Gastrocnemius medialis (tissue), 4 donors: Measurements from ENCODE around the gene HMCN1. TPM values are rescaled to one million over a fixed set of nuclear protein-coding genes. Genes with fewer than 3 reads are reported as not detected.

ENCODE experiments used
- ATAC-seq, 2 donors: fragments of 150-250 bp; one replicate each; pipeline ENCODE4 v1.9.1; 2016
- DNase-seq, 2 donors: peaks; one replicate each; pipeline ENCODE4 v3.0.0-alpha.2; 2019
- H3K27ac ChIP-seq, 4 donors: fragments of 200-600 bp; sonication (generic); 1 replicate in 1 of 4; 2 replicates in 3 of 4; pipeline ENCODE4 v1.5.1; 2016 to 2018; ENCODE audit warnings: mild to moderate bottlenecking in 2 of 4, moderate library complexity in 1 of 4
- H3K27me3 ChIP-seq, 3 donors: fragments of 200-600 bp; sonication (generic) in 2 of 3; 1 replicate in 1 of 3; 2 replicates in 2 of 3; pipeline versions ENCODE4 v1.5.1 to v1.6.0; 2016 to 2019; ENCODE audit warnings: mild to moderate bottlenecking in 1 of 3, moderate library complexity in 1 of 3
- H3K36me3 ChIP-seq, 2 donors: fragments of 200-600 bp; sonication (generic) in 1 of 2; one replicate each; pipeline ENCODE4 v1.5.1; 2017 to 2018
- H3K4me1 ChIP-seq, 2 donors: fragments of 200-600 bp; sonication (generic) in 1 of 2; one replicate each; pipeline ENCODE4 v1.5.1; 2016 to 2017; ENCODE audit warnings: mild to moderate bottlenecking in 2 of 2
- H3K4me3 ChIP-seq, 4 donors: fragments of 200-600 bp; sonication (generic) in 3 of 4; 1 replicate in 1 of 4; 2 replicates in 3 of 4; pipeline ENCODE4 v1.5.1; 2016 to 2019; ENCODE audit warnings: mild to moderate bottlenecking in 2 of 4
- H3K9me3 ChIP-seq, 3 donors: fragments of 200-600 bp; sonication (generic) in 2 of 3; 1 replicate in 1 of 3; 2 replicates in 2 of 3; pipeline ENCODE4 v1.5.1; 2016 to 2019
- POLR2A ChIP-seq, 2 donors: fragments of 450-650 bp; IDR thresholded peaks; one replicate each; pipeline ENCODE4 v1.6.1; 2017; ENCODE audit warnings: antibody characterized with exemption in 2 of 2, mild to moderate bottlenecking in 2 of 2, moderate library complexity in 2 of 2
- in situ Hi-C, 4 donors: fragments of 200-750 bp; cut with MboI; loops; one replicate each; pipeline versions ENCODE4 v1.15.0 to v1.8.0; 2017; ENCODE audit warnings: low sequenced_read_pairs in 4 of 4
- intact Hi-C: fragments of 100-400 bp; cut with DNase I; formaldehyde crosslinking; loops from one replicate; pipeline ENCODE4 v1.15.1; 2023; ENCODE audit warnings: low total_unique reads
- total RNA-seq, 4 donors: library from RNA; depleted of rRNA; stranded (reverse); fragments of >200 nt; gene quantifications; one replicate each; pipeline versions ENCODE4 v1.1.0 to v1.2.3, GENCODE V29; 2016
- TF ChIP-seq, protein P1 (sequence below), 5 experiments: fragments of 450-650 bp in 3 of 5; fragments of 200-600 bp in 2 of 5; sonication (generic) in 2 of 5; IDR thresholded peaks in 4 of 5; conservative IDR thresholded peaks in 1 of 5; 1 replicate in 4 of 5; 2 replicates in 1 of 5; pipeline ENCODE4 v1.5.1; 2016 to 2019; ENCODE audit warnings: antibody characterized with exemption in 5 of 5, mild to moderate bottlenecking in 3 of 5, moderate library complexity in 3 of 5

The HMCN1 gene
- total RNA-seq, 4 donors from 2014 or later, result 2.6 to 7.5 (median 5.1) TPM

DNA sequence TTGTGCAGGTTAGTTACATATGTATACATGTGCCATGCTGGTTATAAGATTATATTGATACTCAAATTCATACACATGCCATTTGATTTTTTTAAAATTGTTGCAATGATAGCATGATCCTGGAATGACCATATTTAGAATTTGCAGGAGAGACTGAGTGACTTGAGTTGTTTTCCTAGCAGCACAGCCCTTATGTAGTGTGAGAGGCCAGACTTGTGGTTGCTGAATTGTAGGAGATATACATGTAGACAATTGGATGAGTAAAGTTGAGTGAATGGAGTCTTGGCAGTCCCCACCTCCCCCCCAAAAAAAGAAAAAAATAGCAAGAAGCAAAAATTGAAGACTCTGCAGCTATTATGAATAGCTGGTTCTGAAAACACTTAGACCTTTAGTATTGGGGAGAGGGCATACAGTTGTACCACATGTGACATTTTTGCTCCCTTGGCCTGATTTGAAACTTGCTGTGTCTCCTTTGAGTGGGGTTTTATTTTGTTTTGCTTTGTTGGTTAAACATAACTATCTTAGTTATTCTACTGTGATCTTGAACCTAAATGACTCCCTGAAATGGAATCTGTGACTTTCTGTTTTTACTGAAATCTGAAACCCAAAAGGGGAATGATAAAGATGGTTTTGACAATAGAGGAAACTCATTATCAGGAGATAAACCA, 280.3 kb downstream of the HMCN1 start:
- no peaks in the 10 kb centered on the region for H3K9me3 ChIP-seq
- H3K4me3 ChIP-seq, result no peak overlapping the region
- DNase-seq (no peak), ATAC-seq (no peak)
- H3K27me3 ChIP-seq, result no peaks in the 10 kb centered on the region
- intact Hi-C loops (no loop called here), in situ Hi-C loops (no loop called here)
- H3K4me1 ChIP-seq, result no peaks in the 10 kb centered on the region
- no peaks in the 10 kb centered on the region for H3K36me3 ChIP-seq
- TF ChIP-seq, protein P1, sequence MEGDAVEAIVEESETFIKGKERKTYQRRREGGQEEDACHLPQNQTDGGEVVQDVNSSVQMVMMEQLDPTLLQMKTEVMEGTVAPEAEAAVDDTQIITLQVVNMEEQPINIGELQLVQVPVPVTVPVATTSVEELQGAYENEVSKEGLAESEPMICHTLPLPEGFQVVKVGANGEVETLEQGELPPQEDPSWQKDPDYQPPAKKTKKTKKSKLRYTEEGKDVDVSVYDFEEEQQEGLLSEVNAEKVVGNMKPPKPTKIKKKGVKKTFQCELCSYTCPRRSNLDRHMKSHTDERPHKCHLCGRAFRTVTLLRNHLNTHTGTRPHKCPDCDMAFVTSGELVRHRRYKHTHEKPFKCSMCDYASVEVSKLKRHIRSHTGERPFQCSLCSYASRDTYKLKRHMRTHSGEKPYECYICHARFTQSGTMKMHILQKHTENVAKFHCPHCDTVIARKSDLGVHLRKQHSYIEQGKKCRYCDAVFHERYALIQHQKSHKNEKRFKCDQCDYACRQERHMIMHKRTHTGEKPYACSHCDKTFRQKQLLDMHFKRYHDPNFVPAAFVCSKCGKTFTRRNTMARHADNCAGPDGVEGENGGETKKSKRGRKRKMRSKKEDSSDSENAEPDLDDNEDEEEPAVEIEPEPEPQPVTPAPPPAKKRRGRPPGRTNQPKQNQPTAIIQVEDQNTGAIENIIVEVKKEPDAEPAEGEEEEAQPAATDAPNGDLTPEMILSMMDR (IDR thresholded peaks at IDR 0.05 in 4 of 5, conservative IDR thresholded peaks at IDR 0.05 in 1 of 5), result no peak
- no peak for TF ChIP-seq POLR2A (IDR thresholded peaks at IDR 0.05)
- no peak overlapping the region for H3K27ac ChIP-seq

DNA sequence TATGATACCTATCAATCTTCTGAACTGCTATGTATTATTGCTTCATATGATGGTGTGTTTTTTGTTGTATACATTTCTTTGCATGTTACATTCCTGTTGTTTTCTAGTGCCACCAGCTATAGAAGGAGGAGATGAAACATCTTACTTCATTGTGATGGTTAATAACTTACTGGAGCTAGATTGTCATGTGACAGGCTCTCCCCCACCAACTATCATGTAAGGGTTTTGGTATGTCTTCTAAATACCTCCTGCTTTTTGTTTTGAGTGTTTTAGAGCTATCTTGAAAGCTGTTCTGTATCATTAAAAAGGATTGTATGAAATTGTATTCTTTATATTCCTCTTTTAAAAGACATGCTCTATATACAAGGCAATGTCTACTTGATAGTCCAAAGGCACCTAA, 282.7 kb downstream of the HMCN1 start:
- DNase-seq (no peak), ATAC-seq (no peak)
- Histone ChIP-seq H3K36me3 (no peaks in the 10 kb centered on the region), H3K4me3 (no peak overlapping the region), H3K9me3 (no peaks in the 10 kb centered on the region), H3K27me3 (no peaks in the 10 kb centered on the region), H3K4me1 (no peaks in the 10 kb centered on the region), H3K27ac (no peak overlapping the region)
- intact Hi-C loops (no loop called here), in situ Hi-C loops (no loop called here)
- TF ChIP-seq POLR2A (IDR thresholded peaks at IDR 0.05), result no peak
- TF ChIP-seq, protein P1 (IDR thresholded peaks at IDR 0.05 in 4 of 5, conservative IDR thresholded peaks at IDR 0.05 in 1 of 5), result no peak

DNA sequence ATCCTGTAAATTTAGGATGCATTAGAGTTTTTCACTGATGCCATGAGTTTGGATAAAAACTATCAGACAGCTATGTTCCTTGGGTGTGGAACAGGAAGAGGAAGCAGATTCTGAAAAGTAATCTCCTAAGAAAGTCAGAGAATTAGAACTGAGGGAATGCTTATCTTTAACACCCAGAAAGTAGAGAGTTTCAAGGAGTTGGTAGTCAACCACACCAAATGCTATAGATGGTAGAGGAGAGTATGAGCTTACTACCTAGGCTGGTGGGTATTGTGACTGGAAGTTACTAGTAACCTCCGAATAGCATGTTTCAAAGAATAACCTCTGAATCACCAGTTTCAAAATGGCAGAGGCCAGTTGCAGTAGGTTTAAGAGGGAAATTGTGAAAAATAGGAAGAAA, 288.0 kb downstream of the HMCN1 start:
- Histone ChIP-seq H3K27ac (no peak overlapping the region), H3K36me3 (no peaks in the 10 kb centered on the region)

DNA sequence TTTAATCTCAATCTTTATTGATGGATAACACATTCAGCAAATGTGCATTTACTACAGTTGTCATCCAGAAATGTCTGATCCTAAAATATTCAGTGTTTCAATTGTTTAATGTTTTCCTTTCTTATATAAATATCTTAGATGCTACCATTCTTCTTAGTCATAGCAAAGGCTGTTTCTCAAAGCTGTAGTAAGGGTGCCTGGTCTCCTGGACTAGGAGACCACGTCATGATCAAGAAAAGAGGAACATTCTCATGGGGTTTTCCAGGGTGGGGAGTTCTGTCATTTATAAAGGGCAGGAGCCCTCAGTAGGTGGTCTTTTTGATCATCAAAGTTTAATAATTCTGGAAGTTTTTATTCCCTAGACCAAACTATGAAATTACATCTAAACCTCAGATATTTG, 292.8 kb downstream of the HMCN1 start:
- Histone ChIP-seq H3K4me3 (no peak overlapping the region), H3K36me3 (no peaks in the 10 kb centered on the region), H3K27ac (no peak overlapping the region), H3K4me1 (no peaks in the 10 kb centered on the region), H3K9me3 (peaks cover 0 to 12% (median 0%) of the 10 kb centered on the region in 3 donors), H3K27me3 (no peaks in the 10 kb centered on the region)
- intact Hi-C loops (no loop called here), in situ Hi-C loops (no loop called here)
- DNase-seq (no peak), ATAC-seq (no peak)
- TF ChIP-seq, protein P1 (IDR thresholded peaks at IDR 0.05 in 4 of 5, conservative IDR thresholded peaks at IDR 0.05 in 1 of 5), result no peak
- no peak for TF ChIP-seq POLR2A (IDR thresholded peaks at IDR 0.05)

More for the DNA sequence above, 288.0 kb downstream of the HMCN1 start:
- Histone ChIP-seq H3K27me3 (no peaks in the 10 kb centered on the region), H3K4me1 (no peaks in the 10 kb centered on the region), H3K9me3 (no peaks in the 10 kb centered on the region), H3K4me3 (no peak overlapping the region)
- no peak for DNase-seq
- ATAC-seq, result no peak
- in situ Hi-C loops, result no loop called here
- intact Hi-C loops, result no loop called here
- TF ChIP-seq, protein P1 (IDR thresholded peaks at IDR 0.05 in 4 of 5, conservative IDR thresholded peaks at IDR 0.05 in 1 of 5), result no peak
- TF ChIP-seq POLR2A (IDR thresholded peaks at IDR 0.05), result no peak

DNA sequence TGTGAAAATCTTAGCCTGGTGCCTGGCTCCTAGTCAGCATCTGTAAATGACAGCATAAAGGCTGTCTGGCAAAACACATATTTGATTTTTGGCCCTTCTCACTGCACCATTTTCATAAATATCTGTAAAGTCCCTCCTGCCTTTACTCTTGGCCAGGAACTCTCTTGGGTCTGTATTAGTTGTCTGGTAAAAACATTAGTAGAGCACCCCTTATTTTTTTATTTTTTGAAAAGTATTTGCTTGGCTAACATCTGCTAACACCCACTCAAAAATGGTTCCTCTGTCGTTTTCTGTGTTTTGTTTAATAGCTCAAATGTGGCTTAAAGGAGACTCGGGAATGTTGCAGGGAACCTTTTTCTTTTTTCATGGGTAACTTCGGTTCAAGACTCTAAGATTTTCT, 293.4 kb downstream of the HMCN1 start:
- Histone ChIP-seq H3K27ac (no peak overlapping the region), H3K4me3 (no peak overlapping the region), H3K4me1 (no peaks in the 10 kb centered on the region), H3K27me3 (no peaks in the 10 kb centered on the region), H3K36me3 (no peaks in the 10 kb centered on the region), H3K9me3 (peaks cover 0 to 12% (median 0%) of the 10 kb centered on the region in 3 donors)
- DNase-seq, result no peak
- intact Hi-C loops, result no loop called here
- no peak for ATAC-seq
- TF ChIP-seq, protein P1 (IDR thresholded peaks at IDR 0.05 in 4 of 5, conservative IDR thresholded peaks at IDR 0.05 in 1 of 5), result no peak
- no peak for TF ChIP-seq POLR2A (IDR thresholded peaks at IDR 0.05)
- in situ Hi-C loops, result no loop called here
